Measurements from ENCODE around the gene DMD.

Gene DMD

GRCh38 chrX:31126205-31126604 lies 2085.1 kb downstream of the DMD start:
- Histone ChIP-seq H3K36me3 (replicated peaks; ENCODE audit: insufficient read depth, low read length) (no peaks in the 10 kb centered on the region), H3K4me2 (ENCODE audit: low read depth, low read length) (no peak overlapping the region), H3K27ac (ENCODE audit: low read length) (no peak overlapping the region), H3K9me3 (replicated peaks; ENCODE audit: insufficient read depth, low read length) (no peaks in the 10 kb centered on the region), H3K27me3 (replicated peaks; ENCODE audit: insufficient read depth, low read length) (no peaks in the 10 kb centered on the region), H4K20me1 (ENCODE audit: insufficient read depth, low read length) (no peaks in the 10 kb centered on the region), H2AFZ (ENCODE audit: low read length) (no peak overlapping the region), H3K4me3 (ENCODE audit: low read length) (no peak overlapping the region), H3K4me1 (ENCODE audit: low read length) (no peaks in the 10 kb centered on the region), H3F3A (ENCODE audit: insufficient read depth, low read length) (no peaks in the 10 kb centered on the region), H3K9me2 (replicated peaks; ENCODE audit: insufficient read depth, low read length) (no peaks in the 10 kb centered on the region), H3K79me2 (ENCODE audit: low read length) (no peaks in the 10 kb centered on the region), H3K9ac (ENCODE audit: low read length) (no peak overlapping the region)
- no peak for TF ChIP-seq EZH2phosphoT487 (IDR thresholded peaks at IDR 0.05; ENCODE audit: low read length)
- no peak for TF ChIP-seq EZH2 (optimal IDR thresholded peaks at IDR 0.05; ENCODE audit: low read depth, low read length)
- TF ChIP-seq CTCF (IDR thresholded peaks at IDR 0.05; ENCODE audit: low read length) = no peak
- no peak for DNase-seq

GRCh38 chrX:31124536-31124935 lies 2086.8 kb downstream of the DMD start:
- Histone ChIP-seq H2AFZ (ENCODE audit: low read length) (no peak overlapping the region), H3K9me3 (replicated peaks; ENCODE audit: insufficient read depth, low read length) (no peaks in the 10 kb centered on the region), H3K4me3 (ENCODE audit: low read length) (no peak overlapping the region), H3K9ac (ENCODE audit: low read length) (no peak overlapping the region), H4K20me1 (ENCODE audit: insufficient read depth, low read length) (no peaks in the 10 kb centered on the region), H3K4me2 (ENCODE audit: low read depth, low read length) (no peak overlapping the region), H3K27me3 (replicated peaks; ENCODE audit: insufficient read depth, low read length) (no peaks in the 10 kb centered on the region), H3K79me2 (ENCODE audit: low read length) (no peaks in the 10 kb centered on the region), H3K27ac (ENCODE audit: low read length) (no peak overlapping the region), H3K9me2 (replicated peaks; ENCODE audit: insufficient read depth, low read length) (no peaks in the 10 kb centered on the region), H3K4me1 (ENCODE audit: low read length) (no peaks in the 10 kb centered on the region), H3F3A (ENCODE audit: insufficient read depth, low read length) (no peaks in the 10 kb centered on the region), H3K36me3 (replicated peaks; ENCODE audit: insufficient read depth, low read length) (no peaks in the 10 kb centered on the region)
- DNase-seq = no peak
- TF ChIP-seq EZH2 (optimal IDR thresholded peaks at IDR 0.05; ENCODE audit: low read depth, low read length) (no peak), EZH2phosphoT487 (IDR thresholded peaks at IDR 0.05; ENCODE audit: low read length) (no peak), CTCF (IDR thresholded peaks at IDR 0.05; ENCODE audit: low read length) (no peak)

GRCh38 chrX:31123335-31123734 lies 2088.0 kb downstream of the DMD start:
- TF ChIP-seq CTCF (IDR thresholded peaks at IDR 0.05; ENCODE audit: low read length) = no peak
- TF ChIP-seq EZH2 (optimal IDR thresholded peaks at IDR 0.05; ENCODE audit: low read depth, low read length) = no peak
- no peak for TF ChIP-seq EZH2phosphoT487 (IDR thresholded peaks at IDR 0.05; ENCODE audit: low read length)
- H3K4me1 ChIP-seq (ENCODE audit: low read length) = no peaks in the 10 kb centered on the region
- H2AFZ ChIP-seq (ENCODE audit: low read length) = no peak overlapping the region
- H3K9ac ChIP-seq (ENCODE audit: low read length) = no peak overlapping the region
- H3K4me2 ChIP-seq (ENCODE audit: low read depth, low read length) = no peak overlapping the region
- H3K79me2 ChIP-seq (ENCODE audit: low read length) = no peaks in the 10 kb centered on the region
- H4K20me1 ChIP-seq (ENCODE audit: insufficient read depth, low read length) = no peaks in the 10 kb centered on the region
- no peaks in the 10 kb centered on the region for H3K36me3 ChIP-seq (replicated peaks; ENCODE audit: insufficient read depth, low read length)
- H3K27me3 ChIP-seq (replicated peaks; ENCODE audit: insufficient read depth, low read length) = no peaks in the 10 kb centered on the region
- H3K27ac ChIP-seq (ENCODE audit: low read length) = no peak overlapping the region
- DNase-seq = no peak
- H3K9me2 ChIP-seq (replicated peaks; ENCODE audit: insufficient read depth, low read length) = no peaks in the 10 kb centered on the region
- no peak overlapping the region for H3K4me3 ChIP-seq (ENCODE audit: low read length)
- H3K9me3 ChIP-seq (replicated peaks; ENCODE audit: insufficient read depth, low read length) = no peaks in the 10 kb centered on the region
- H3F3A ChIP-seq (ENCODE audit: insufficient read depth, low read length) = no peaks in the 10 kb centered on the region

Measured in MM.1S (cell line).